WTC11 (cell line): ENCODE results near the gene HTR6. TPM values are rescaled to one million over a fixed set of nuclear protein-coding genes. Genes with fewer than 3 reads are reported as not detected.
"Not testable (repeated sequence)": the region's sequence is repeated elsewhere in the genome, so short reads cannot be mapped to it uniquely, and the experiment has no call there.

Source experiments
- ATAC-seq: fragments of 200-7000 bp; cut with Tn5 transposase; 2 replicates; pipeline ENCODE4 v1.10.0; 2021; ENCODE audit warnings: mild to moderate bottlenecking, moderate library complexity
- CTCF ChIA-PET: fragments of 300-600 bp; sonication (Branson Sonifier 250); formaldehyde crosslinking; loops from one replicate; lab custom pipeline; 2021; ENCODE audit warnings: antibody characterized with exemption; lab: Charles Lee
- POLR2A ChIA-PET: fragments of 350-600 bp; sonication (Branson Sonifier 250); formaldehyde crosslinking; loops from one replicate; lab custom pipeline; 2021; ENCODE audit warnings: antibody characterized with exemption; lab: Charles Lee
- DNase-seq: peaks from one replicate; pipeline ENCODE4 v3.0.0; 2021; ENCODE audit warnings: low spot score
- H3K27ac Mint-ChIP-seq: 2 replicates; pipeline ENCODE4 v1.8.0; 2021; ENCODE audit warnings: mixed read lengths
- H3K27me3 Mint-ChIP-seq: 2 replicates; pipeline ENCODE4 v1.8.0; 2021; ENCODE audit warnings: low read depth, mild to moderate bottlenecking, moderate library complexity, mixed read lengths
- H3K36me3 Mint-ChIP-seq: 2 replicates; pipeline ENCODE4 v1.8.0; 2021; ENCODE audit warnings: mixed read lengths
- H3K4me1 Mint-ChIP-seq: 2 replicates; pipeline ENCODE4 v1.8.0; 2022; ENCODE audit warnings: mixed read lengths
- H3K4me3 Mint-ChIP-seq: 2 replicates; pipeline ENCODE4 v1.8.0; 2021; ENCODE audit warnings: mild to moderate bottlenecking, moderate library complexity, mixed read lengths
- H3K9me3 Mint-ChIP-seq: 2 replicates; pipeline ENCODE4 v1.8.0; 2021; ENCODE audit warnings: mixed read lengths
- CREB1 ChIP-seq: sonication (generic); formaldehyde crosslinking; IDR thresholded peaks from 2 replicates; pipeline ENCODE4 v1.8.0; 2023; ENCODE audit warnings: mild to moderate bottlenecking, missing genetic modification reagents
- EMX1 ChIP-seq: fragments of 250-450 bp; sonication (Bioruptor Pico); IDR thresholded peaks from 2 replicates; pipeline ENCODE4 v1.8.0; 2021; ENCODE audit warnings: mild to moderate bottlenecking
- FOXP1 ChIP-seq: sonication (generic); formaldehyde crosslinking; IDR thresholded peaks from 2 replicates; pipeline ENCODE4 v1.8.0; 2022; ENCODE audit warnings: missing genetic modification reagents, mild to moderate bottlenecking, moderate library complexity, borderline replicate concordance
- GABPB1 ChIP-seq: sonication (generic); formaldehyde crosslinking; IDR thresholded peaks from 2 replicates; pipeline ENCODE4 v1.8.1; 2023; ENCODE audit warnings: mild to moderate bottlenecking, missing genetic modification reagents
- NR1H2 ChIP-seq: sonication (generic); formaldehyde crosslinking; IDR thresholded peaks from 2 replicates; pipeline ENCODE4 v1.9.0; 2021; ENCODE audit warnings: mild to moderate bottlenecking, moderate library complexity, missing genetic modification reagents
- OVOL2 ChIP-seq: fragments of 250-450 bp; sonication (Bioruptor Pico); IDR thresholded peaks from 2 replicates; pipeline ENCODE4 v1.9.0; 2021; ENCODE audit warnings: mild to moderate bottlenecking, borderline replicate concordance
- TEAD1 ChIP-seq: sonication (generic); formaldehyde crosslinking; IDR thresholded peaks from 2 replicates; pipeline ENCODE4 v1.8.0; 2022; ENCODE audit warnings: mild to moderate bottlenecking, missing genetic modification reagents
- total RNA-seq: library from RNA; stranded (reverse); gene quantifications from 3 replicates; pipeline ENCODE4 v1.2.3, GENCODE V29; 2021
- TF ChIP-seq, protein P1 (sequence below): sonication (generic); formaldehyde crosslinking; IDR thresholded peaks from 2 replicates; pipeline ENCODE4 v1.8.0; 2022; ENCODE audit warnings: mild to moderate bottlenecking, missing genetic modification reagents
- TF ChIP-seq, protein P2 (sequence below): sonication (generic); formaldehyde crosslinking; IDR thresholded peaks from 2 replicates; pipeline ENCODE4 v1.8.0; 2023; ENCODE audit warnings: missing genetic modification reagents
- TF ChIP-seq, protein P3 (sequence below): fragments of 250-450 bp; sonication (Bioruptor Pico); IDR thresholded peaks from 2 replicates; pipeline ENCODE4 v1.9.0; 2021; ENCODE audit warnings: mild to moderate bottlenecking, borderline replicate concordance
- TF ChIP-seq, protein P4 (sequence below): fragments of 250-450 bp; sonication (Bioruptor Pico); IDR thresholded peaks from 2 replicates; pipeline ENCODE4 v1.9.0; 2021; ENCODE audit warnings: mild to moderate bottlenecking
- TF ChIP-seq, protein P5 (sequence below): fragments of 250-450 bp; sonication (Bioruptor Pico); conservative IDR thresholded peaks from 2 replicates; pipeline ENCODE4 v1.9.0; 2021; ENCODE audit warnings: mild to moderate bottlenecking
- TF ChIP-seq, protein P6 (sequence below): sonication (generic); formaldehyde crosslinking; IDR thresholded peaks from 2 replicates; pipeline ENCODE4 v1.8.0; 2022; ENCODE audit warnings: mild to moderate bottlenecking, missing genetic modification reagents
- TF ChIP-seq, protein P7 (sequence below): fragments of 200-600 bp; IDR thresholded peaks from 2 replicates; pipeline ENCODE4 v1.8.0; 2022; ENCODE audit warnings: antibody characterized with exemption
- TF ChIP-seq, protein P8 (sequence below): sonication (generic); formaldehyde crosslinking; IDR thresholded peaks from 2 replicates; pipeline ENCODE4 v1.8.1; 2022; ENCODE audit warnings: mild to moderate bottlenecking, moderate library complexity, missing genetic modification reagents

The HTR6 gene
- total RNA-seq, 1 experiment from 2014 or later: 0.90 TPM

DNA sequence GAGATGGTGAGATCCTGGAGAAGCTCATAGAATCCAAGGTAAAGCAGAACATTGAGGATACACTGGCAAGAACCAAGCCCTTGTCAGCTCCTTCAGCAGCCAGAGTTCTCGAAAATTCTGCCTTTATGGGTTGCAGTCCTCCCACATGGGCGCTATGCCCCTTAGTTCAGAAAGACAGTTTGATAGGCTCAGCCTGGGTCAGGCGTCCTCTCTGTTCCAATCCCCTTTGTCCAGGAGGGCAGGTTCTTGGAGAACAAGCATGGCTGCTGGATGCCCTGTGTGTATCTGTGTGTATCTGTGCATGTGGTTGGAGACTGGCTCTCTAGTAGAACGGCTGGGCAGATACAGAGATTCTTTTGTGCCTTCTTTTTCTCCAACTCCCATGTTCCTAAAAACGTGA, 28.6 kb upstream of the HTR6 start:
- TF ChIP-seq, protein P1, sequence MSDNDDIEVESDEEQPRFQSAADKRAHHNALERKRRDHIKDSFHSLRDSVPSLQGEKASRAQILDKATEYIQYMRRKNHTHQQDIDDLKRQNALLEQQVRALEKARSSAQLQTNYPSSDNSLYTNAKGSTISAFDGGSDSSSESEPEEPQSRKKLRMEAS (CRISPR knock-in tag): no peak
- TF ChIP-seq NR1H2 (CRISPR knock-in tag) (no peak), FOXP1 (CRISPR knock-in tag) (no peak), GABPB1 (no peak), EMX1 (CRISPR knock-in tag) (no peak), CREB1 (CRISPR knock-in tag) (no peak), OVOL2 (CRISPR knock-in tag) (no peak), TEAD1 (CRISPR knock-in tag) (no peak)
- TF ChIP-seq, protein P2, sequence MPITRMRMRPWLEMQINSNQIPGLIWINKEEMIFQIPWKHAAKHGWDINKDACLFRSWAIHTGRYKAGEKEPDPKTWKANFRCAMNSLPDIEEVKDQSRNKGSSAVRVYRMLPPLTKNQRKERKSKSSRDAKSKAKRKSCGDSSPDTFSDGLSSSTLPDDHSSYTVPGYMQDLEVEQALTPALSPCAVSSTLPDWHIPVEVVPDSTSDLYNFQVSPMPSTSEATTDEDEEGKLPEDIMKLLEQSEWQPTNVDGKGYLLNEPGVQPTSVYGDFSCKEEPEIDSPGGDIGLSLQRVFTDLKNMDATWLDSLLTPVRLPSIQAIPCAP (CRISPR knock-in tag): no peak
- TF ChIP-seq, protein P3, sequence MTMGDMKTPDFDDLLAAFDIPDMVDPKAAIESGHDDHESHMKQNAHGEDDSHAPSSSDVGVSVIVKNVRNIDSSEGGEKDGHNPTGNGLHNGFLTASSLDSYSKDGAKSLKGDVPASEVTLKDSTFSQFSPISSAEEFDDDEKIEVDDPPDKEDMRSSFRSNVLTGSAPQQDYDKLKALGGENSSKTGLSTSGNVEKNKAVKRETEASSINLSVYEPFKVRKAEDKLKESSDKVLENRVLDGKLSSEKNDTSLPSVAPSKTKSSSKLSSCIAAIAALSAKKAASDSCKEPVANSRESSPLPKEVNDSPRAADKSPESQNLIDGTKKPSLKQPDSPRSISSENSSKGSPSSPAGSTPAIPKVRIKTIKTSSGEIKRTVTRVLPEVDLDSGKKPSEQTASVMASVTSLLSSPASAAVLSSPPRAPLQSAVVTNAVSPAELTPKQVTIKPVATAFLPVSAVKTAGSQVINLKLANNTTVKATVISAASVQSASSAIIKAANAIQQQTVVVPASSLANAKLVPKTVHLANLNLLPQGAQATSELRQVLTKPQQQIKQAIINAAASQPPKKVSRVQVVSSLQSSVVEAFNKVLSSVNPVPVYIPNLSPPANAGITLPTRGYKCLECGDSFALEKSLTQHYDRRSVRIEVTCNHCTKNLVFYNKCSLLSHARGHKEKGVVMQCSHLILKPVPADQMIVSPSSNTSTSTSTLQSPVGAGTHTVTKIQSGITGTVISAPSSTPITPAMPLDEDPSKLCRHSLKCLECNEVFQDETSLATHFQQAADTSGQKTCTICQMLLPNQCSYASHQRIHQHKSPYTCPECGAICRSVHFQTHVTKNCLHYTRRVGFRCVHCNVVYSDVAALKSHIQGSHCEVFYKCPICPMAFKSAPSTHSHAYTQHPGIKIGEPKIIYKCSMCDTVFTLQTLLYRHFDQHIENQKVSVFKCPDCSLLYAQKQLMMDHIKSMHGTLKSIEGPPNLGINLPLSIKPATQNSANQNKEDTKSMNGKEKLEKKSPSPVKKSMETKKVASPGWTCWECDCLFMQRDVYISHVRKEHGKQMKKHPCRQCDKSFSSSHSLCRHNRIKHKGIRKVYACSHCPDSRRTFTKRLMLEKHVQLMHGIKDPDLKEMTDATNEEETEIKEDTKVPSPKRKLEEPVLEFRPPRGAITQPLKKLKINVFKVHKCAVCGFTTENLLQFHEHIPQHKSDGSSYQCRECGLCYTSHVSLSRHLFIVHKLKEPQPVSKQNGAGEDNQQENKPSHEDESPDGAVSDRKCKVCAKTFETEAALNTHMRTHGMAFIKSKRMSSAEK (CRISPR knock-in tag): no peak
- TF ChIP-seq, protein P4, sequence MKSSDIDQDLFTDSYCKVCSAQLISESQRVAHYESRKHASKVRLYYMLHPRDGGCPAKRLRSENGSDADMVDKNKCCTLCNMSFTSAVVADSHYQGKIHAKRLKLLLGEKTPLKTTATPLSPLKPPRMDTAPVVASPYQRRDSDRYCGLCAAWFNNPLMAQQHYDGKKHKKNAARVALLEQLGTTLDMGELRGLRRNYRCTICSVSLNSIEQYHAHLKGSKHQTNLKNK (CRISPR knock-in tag): no peak
- TF ChIP-seq, protein P5, sequence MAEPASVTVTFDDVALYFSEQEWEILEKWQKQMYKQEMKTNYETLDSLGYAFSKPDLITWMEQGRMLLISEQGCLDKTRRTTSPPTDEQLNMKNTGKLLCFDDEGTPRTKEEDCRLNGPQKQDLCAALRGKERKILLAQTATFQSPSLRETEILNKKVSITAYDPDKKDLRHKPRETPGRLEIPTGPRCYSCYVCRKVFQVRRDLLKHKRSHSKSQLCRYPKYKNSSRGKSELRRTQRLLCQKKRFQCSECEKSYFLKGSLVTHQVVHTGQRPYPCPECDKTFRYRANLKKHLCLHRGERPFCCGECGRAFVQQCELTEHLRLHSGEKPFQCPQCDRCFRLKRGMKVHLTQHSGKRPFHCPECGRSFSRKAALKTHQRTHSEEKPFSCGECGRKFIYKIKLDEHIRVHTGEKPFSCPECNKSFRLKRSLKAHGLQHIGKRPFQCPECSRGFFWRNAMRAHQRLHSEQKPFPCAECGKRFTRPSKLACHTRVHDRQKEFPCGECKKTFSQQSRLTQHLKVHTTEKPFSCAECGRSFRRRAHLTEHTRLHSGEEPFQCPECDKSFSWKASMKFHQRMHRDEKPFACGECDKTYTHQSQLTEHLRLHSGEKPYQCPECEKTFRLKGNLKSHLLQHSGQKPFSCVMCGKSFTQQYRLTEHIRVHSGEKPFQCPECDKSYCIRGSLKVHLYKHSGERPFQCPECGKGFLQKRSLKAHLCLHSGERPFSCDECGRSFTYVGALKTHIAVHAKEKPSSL: no peak
- TF ChIP-seq, protein P6, sequence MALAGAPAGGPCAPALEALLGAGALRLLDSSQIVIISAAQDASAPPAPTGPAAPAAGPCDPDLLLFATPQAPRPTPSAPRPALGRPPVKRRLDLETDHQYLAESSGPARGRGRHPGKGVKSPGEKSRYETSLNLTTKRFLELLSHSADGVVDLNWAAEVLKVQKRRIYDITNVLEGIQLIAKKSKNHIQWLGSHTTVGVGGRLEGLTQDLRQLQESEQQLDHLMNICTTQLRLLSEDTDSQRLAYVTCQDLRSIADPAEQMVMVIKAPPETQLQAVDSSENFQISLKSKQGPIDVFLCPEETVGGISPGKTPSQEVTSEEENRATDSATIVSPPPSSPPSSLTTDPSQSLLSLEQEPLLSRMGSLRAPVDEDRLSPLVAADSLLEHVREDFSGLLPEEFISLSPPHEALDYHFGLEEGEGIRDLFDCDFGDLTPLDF (CRISPR knock-in tag): no peak
- TF ChIP-seq, protein P7, sequence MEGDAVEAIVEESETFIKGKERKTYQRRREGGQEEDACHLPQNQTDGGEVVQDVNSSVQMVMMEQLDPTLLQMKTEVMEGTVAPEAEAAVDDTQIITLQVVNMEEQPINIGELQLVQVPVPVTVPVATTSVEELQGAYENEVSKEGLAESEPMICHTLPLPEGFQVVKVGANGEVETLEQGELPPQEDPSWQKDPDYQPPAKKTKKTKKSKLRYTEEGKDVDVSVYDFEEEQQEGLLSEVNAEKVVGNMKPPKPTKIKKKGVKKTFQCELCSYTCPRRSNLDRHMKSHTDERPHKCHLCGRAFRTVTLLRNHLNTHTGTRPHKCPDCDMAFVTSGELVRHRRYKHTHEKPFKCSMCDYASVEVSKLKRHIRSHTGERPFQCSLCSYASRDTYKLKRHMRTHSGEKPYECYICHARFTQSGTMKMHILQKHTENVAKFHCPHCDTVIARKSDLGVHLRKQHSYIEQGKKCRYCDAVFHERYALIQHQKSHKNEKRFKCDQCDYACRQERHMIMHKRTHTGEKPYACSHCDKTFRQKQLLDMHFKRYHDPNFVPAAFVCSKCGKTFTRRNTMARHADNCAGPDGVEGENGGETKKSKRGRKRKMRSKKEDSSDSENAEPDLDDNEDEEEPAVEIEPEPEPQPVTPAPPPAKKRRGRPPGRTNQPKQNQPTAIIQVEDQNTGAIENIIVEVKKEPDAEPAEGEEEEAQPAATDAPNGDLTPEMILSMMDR: no peak
- TF ChIP-seq, protein P8, sequence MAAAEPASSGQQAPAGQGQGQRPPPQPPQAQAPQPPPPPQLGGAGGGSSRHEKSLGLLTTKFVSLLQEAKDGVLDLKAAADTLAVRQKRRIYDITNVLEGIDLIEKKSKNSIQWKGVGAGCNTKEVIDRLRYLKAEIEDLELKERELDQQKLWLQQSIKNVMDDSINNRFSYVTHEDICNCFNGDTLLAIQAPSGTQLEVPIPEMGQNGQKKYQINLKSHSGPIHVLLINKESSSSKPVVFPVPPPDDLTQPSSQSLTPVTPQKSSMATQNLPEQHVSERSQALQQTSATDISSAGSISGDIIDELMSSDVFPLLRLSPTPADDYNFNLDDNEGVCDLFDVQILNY (CRISPR knock-in tag): no peak
- DNase-seq: no peak
- CTCF ChIA-PET: interaction anchor here (0.6 kb wide), 1 partner anchor 18 kb away, joined by 4 read pairs; no protein-coding TSS in a partner anchor
- ATAC-seq: no peak
- Mint-ChIP-seq H3K4me3 (no peak overlapping the region), H3K27me3 (peaks cover 7% of the 10 kb centered on the region), H3K27ac (no peak overlapping the region), H3K4me1 (peaks cover 14% of the 10 kb centered on the region), H3K36me3 (no peaks in the 10 kb centered on the region), H3K9me3 (no peaks in the 10 kb centered on the region)
- POLR2A ChIA-PET: no interaction called here

DNA sequence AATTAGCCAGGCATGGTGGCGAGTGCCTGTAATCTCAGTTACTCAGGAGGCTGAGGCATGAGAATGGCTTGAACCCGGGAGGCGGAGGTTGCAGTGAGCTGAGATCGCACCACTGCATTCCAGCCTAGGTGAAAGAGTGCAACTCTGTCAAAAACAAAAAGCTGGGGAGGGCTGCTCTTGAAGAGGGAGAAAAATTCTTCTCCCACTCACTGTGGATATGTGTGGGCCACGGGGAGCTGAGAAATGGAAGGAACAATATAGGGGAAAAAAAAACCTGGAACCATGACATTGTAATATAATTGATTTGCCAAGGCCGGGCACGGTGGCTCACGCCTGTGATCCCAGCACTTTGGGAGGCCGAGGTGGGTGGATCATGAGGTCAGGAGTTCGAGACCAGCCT, 27.9 kb upstream of the HTR6 start:
- H3K9me3 Mint-ChIP-seq, H3K4me3 Mint-ChIP-seq, DNase-seq, ATAC-seq, H3K36me3 Mint-ChIP-seq, POLR2A ChIA-PET, H3K27ac Mint-ChIP-seq: not testable (repeated sequence)
- Mint-ChIP-seq H3K4me1 (peaks cover 14% of the 10 kb centered on the region), H3K27me3 (peaks cover 14% of the 10 kb centered on the region)
- CTCF ChIA-PET: interaction anchor here (0.7 to 1.4 kb wide), 2 partner anchors 55 to 709 kb away, joined by 5 to 6 read pairs; no protein-coding TSS in a partner anchor
